Adrenal gland (tissue), 19 donors: ENCODE results near the gene GPRC5D. TPM values are rescaled to one million over a fixed set of nuclear protein-coding genes. Genes with fewer than 3 reads are reported as not detected.
A peak's percentile ranks its signal among the peaks of the same experiment; 100 is the strongest.

Source experiments
- DNase-seq, 7 donors: peaks; one replicate each; pipeline ENCODE4 v3.0.0-alpha.2; 2019 to 2020
- H3K27ac ChIP-seq, 5 donors: fragments of 200-600 bp; sonication (generic) in 4 of 5; 1 replicate in 3 of 5; 2 replicates in 2 of 5; pipeline versions ENCODE4 v1.5.1 to v1.8.0; 2016 to 2020; ENCODE audit warnings: mild to moderate bottlenecking in 1 of 5
- H3K27me3 ChIP-seq: fragments of 200-600 bp; 2 replicates; pipeline ENCODE4 v1.8.0; 2021
- H3K36me3 ChIP-seq, 2 donors: fragments of 200-600 bp; replicated peaks in 1 of 2; 1 replicate in 1 of 2; 2 replicates in 1 of 2; pipeline versions ENCODE4 v1.5.1 to v1.8.0; 2018 to 2022
- H3K4me1 ChIP-seq, 2 donors: fragments of 200-600 bp; replicated peaks in 1 of 2; 1 replicate in 1 of 2; 2 replicates in 1 of 2; pipeline versions ENCODE4 v1.5.1 to v1.8.0; 2018 to 2021
- H3K4me3 ChIP-seq, 4 donors: fragments of 200-600 bp; sonication (generic) in 3 of 4; one replicate each; pipeline ENCODE4 v1.5.1; 2016 to 2018
- H3K9me3 ChIP-seq, 3 donors: fragments of 200-600 bp; sonication (generic) in 1 of 3; replicated peaks in 1 of 3; 1 replicate in 2 of 3; 2 replicates in 1 of 3; pipeline versions ENCODE4 v1.5.1 to v1.8.0; 2016 to 2021
- CTCF ChIP-seq, 6 experiments: fragments of 450-650 bp in 4 of 6; fragments of 200-600 bp in 2 of 6; sonication (generic) in 1 of 6; IDR thresholded peaks; 1 replicate in 5 of 6; 2 replicates in 1 of 6; pipeline versions ENCODE4 v1.5.1 to v1.8.0; 2016 to 2021; ENCODE audit warnings: antibody characterized with exemption in 6 of 6, mild to moderate bottlenecking in 2 of 6, moderate library complexity in 1 of 6
- POLR2A ChIP-seq, 2 donors: fragments of 450-650 bp; IDR thresholded peaks; one replicate each; pipeline ENCODE4 v1.6.1; 2017; ENCODE audit warnings: antibody characterized with exemption in 2 of 2, mild to moderate bottlenecking in 2 of 2, moderate library complexity in 1 of 2
- WGBS, 4 donors: extraction: QIAGEN DNeasy Blood & Tissue Kit in 2 of 4; methylation state at CpG; one replicate each; pipeline versions ENCODE4 v1.1.5 to v1.1.7; 2013 to 2017; 5-methylcytosine and 5-hydroxymethylcytosine counted together
- intact Hi-C, 2 donors: fragments of 100-400 bp; cut with DNase I; formaldehyde crosslinking; loops; one replicate each; pipeline versions ENCODE4 v1.14.1 to v1.15.0; 2022 to 2023
- long read RNA-seq, 10 donors: library from polyadenylated mRNA in 3 of 10; unstranded in 2 of 10; stranded (forward) in 1 of 10; transcript quantifications; one replicate each; pipeline ENCODE4 v2.0.0 and lab custom pipeline, GENCODE V29; 2021 to 2026
- polyA plus RNA-seq, 3 donors: library from polyadenylated mRNA; stranded (reverse); fragments of 200-250 nt in 2 of 3; fragments of 350-450 nt in 1 of 3; fragmentation: Illumina TruSeq in 1 of 3; extraction: RNeasy Lipid Tissue Mini Kit (QIAGEN cat#74804) in 1 of 3; gene quantifications; one replicate each; pipeline ENCODE4 v1.2.3, GENCODE V29; 2013 to 2014
- total RNA-seq, 9 donors: library from RNA; depleted of rRNA in 4 of 9; stranded (reverse); fragments of >200 nt in 4 of 9; fragments of 120-200 nt in 1 of 9; fragmentation: NEBNext Ultra II Directional in 1 of 9; extraction: Animal tissue kit (Norgen Biotek cat#: 25700) in 1 of 9; gene quantifications; one replicate each; pipeline versions ENCODE4 v1.1.0 to v1.2.4, GENCODE V29; 2013 to 2023
- donor health status: healthy with polysubstance abuse.
- donor health status: Bipolar disorder and iron deficiency.
- donor health status: DM: yes; HTN: yes; CAD: no.
- donor health status: DM: no; HTN: no; CAD: no.
- donor health status: DM: no; HTN: no; CAD: no.
- donor health status: DM: yes; HTN: yes; CAD: no.

GPRC5D gene
- total RNA-seq (not detected), polyA plus RNA-seq (under 1 TPM in 2 of 3 donors, not detected in 1; 0.17 to 0.40 TPM)
- long read RNA-seq, donor 1: 0 reads
- long read RNA-seq, donor 2: 0 reads
- long read RNA-seq, donor 3, partial matches to known transcripts: 0 of 5 reads
- long read RNA-seq, donor 3, other reads (novel, unspliced or antisense): 5 of 5 reads
- long read RNA-seq, donor 4: 0 reads
- long read RNA-seq, donor 5: 0 reads
- long read RNA-seq, donor 6: 0 reads
- long read RNA-seq, donor 7: 0 reads
- long read RNA-seq, donor 8, partial matches to known transcripts: 6 of 11 reads
- long read RNA-seq, donor 8, other reads (novel, unspliced or antisense): 5 of 11 reads
- long read RNA-seq, donor 9: 0 reads
- long read RNA-seq, donor 10: 0 reads

- no peaks in the 10 kb centered on the region for H3K27me3 ChIP-seq
- intact Hi-C loops: no loop called here
- DNase-seq: no peak
- H3K4me1 ChIP-seq: no peaks in the 10 kb centered on the region
- no peaks in the 10 kb centered on the region for H3K9me3 ChIP-seq
- 95 to 97% (median 96%) methylated on average over 6 of the region's 6 CpGs for WGBS, 4 donors
- TF ChIP-seq CTCF (IDR thresholded peaks at IDR 0.05) (no peak), POLR2A (IDR thresholded peaks at IDR 0.05) (no peak)
- H3K4me3 ChIP-seq: no peak within 1 kb of the TSS
- H3K36me3 ChIP-seq: no peaks in the 10 kb centered on the region
- H3K27ac ChIP-seq: no peak within 1 kb of the TSS
Measured at GRCh38 chr12:12952036-12952435, at the start of gene GPRC5D. Gene GPRC5D, minus strand, starts transcription at chr12:12952170. Its CDS starts 1,786 bp downstream, at chr12:12950384.

- 37 to 55% (median 38%) methylated on average over 12 to 16 of the region's 16 CpGs for WGBS, 4 donors
- peak overlapping the region; percentile 55 to 97 (median 92) for H3K27ac ChIP-seq
Measured at GRCh38 chr12:13001775-13002040, 49.7 kb upstream of the GPRC5D start.

GRCh38 chr12:13000925-13001774 is 49.2 kb upstream of the GPRC5D start:
- no peaks in the 10 kb centered on the region for H3K36me3 ChIP-seq
- WGBS, 4 donors: 0 to 4% (median 1%) methylated on average over 9 to 82 of the region's 82 CpGs
- peak; percentile 41 to 63 (median 56) for DNase-seq
- H3K27ac ChIP-seq: peak overlapping the region; percentile 55 to 97 (median 92)
- peaks cover 26 to 36% of the 10 kb centered on the region in 2 donors for H3K4me1 ChIP-seq
- no peaks in the 10 kb centered on the region for H3K9me3 ChIP-seq
- H3K27me3 ChIP-seq: no peaks in the 10 kb centered on the region
- H3K4me3 ChIP-seq: peak overlapping the region in 3 of 4 donors; percentile 11 to 95 (median 61)
- intact Hi-C loops: no loop called here
- TF ChIP-seq CTCF (IDR thresholded peaks at IDR 0.05) (peak in 1 of 6 experiments; percentile 35), POLR2A (IDR thresholded peaks at IDR 0.05) (peak in 1 of 2 donors; percentile 50)

More at GRCh38 chr12:13001775-13002040, 49.7 kb upstream of the GPRC5D start:
- intact Hi-C loops: no loop called here
- peak in 1 of 7 donors; percentile 39 for DNase-seq
- Histone ChIP-seq H3K4me1 (peaks cover 20 to 30% of the 10 kb centered on the region in 2 donors), H3K4me3 (peak overlapping the region in 2 of 4 donors; percentile 61 to 95), H3K36me3 (no peaks in the 10 kb centered on the region), H3K9me3 (no peaks in the 10 kb centered on the region), H3K27me3 (no peaks in the 10 kb centered on the region)
- TF ChIP-seq POLR2A (IDR thresholded peaks at IDR 0.05): no peak
- no peak for TF ChIP-seq CTCF (IDR thresholded peaks at IDR 0.05)

GRCh38 chr12:13000616-13000924 is 48.6 kb upstream of the GPRC5D start:
- Histone ChIP-seq H3K9me3 (no peaks in the 10 kb centered on the region), H3K27ac (peak overlapping the region; percentile 55 to 97 (median 92)), H3K4me3 (peak overlapping the region in 3 of 4 donors; percentile 11 to 95 (median 61)), H3K4me1 (peaks cover 31 to 42% of the 10 kb centered on the region in 2 donors), H3K36me3 (no peaks in the 10 kb centered on the region), H3K27me3 (no peaks in the 10 kb centered on the region)
- TF ChIP-seq CTCF (IDR thresholded peaks at IDR 0.05) (no peak), POLR2A (IDR thresholded peaks at IDR 0.05) (no peak)
- intact Hi-C loops: no loop called here
- whole genome bisulfite sequencing, 4 donors: 0 to 1% (median 0%) methylated on average over 8 to 16 of the region's 16 CpGs
- DNase-seq: peak in 2 of 7 donors; percentile 56 to 58
